Activated naive CD8-positive, alpha-beta T cell treated with anti-CD3 and anti-CD28 coated beads, Interleukin-2, amount 10 ng/mL, durations not matched to agents 7 days and 5 days (primary cell): Measurements from ENCODE around the gene AIRE. TPM values are rescaled to one million over a fixed set of nuclear protein-coding genes. Genes with fewer than 3 reads are reported as not detected.
"Not testable (repeated sequence)": the region's sequence is repeated elsewhere in the genome, so short reads cannot be mapped to it uniquely, and the experiment has no call there.

ENCODE experiments used
- ATAC-seq: fragments of 150-1000 bp; cut with Tn5 transposase; one replicate; pipeline ENCODE4 v1.10.0; 2021; ENCODE audit warnings: low read depth, moderate library complexity
- POLR2A ChIA-PET: fragments of 350-600 bp; sonication (Branson Sonifier 250); formaldehyde crosslinking; loops from one replicate; lab custom pipeline; 2021; ENCODE audit warnings: antibody characterized with exemption; lab: Charles Lee
- DNase-seq: peaks from one replicate; pipeline ENCODE4 v3.0.0; 2021
- H3K27ac Mint-ChIP-seq: one replicate; pipeline ENCODE4 v1.8.0; 2022; ENCODE audit warnings: mild to moderate bottlenecking, mixed read lengths
- H3K27me3 Mint-ChIP-seq: one replicate; pipeline ENCODE4 v1.8.0; 2022; ENCODE audit warnings: mild to moderate bottlenecking, moderate library complexity, mixed read lengths
- H3K36me3 Mint-ChIP-seq: one replicate; pipeline ENCODE4 v1.8.0; 2021; ENCODE audit warnings: mild to moderate bottlenecking, mixed read lengths
- H3K4me1 Mint-ChIP-seq: one replicate; pipeline ENCODE4 v1.8.0; 2021; ENCODE audit warnings: mixed read lengths
- H3K4me3 Mint-ChIP-seq: one replicate; pipeline ENCODE4 v1.8.0; 2022; ENCODE audit warnings: mild to moderate bottlenecking, moderate library complexity, mixed read lengths
- H3K9me3 Mint-ChIP-seq: one replicate; pipeline ENCODE4 v1.8.0; 2021; ENCODE audit warnings: mixed read lengths
- total RNA-seq, 2 experiments: library from RNA; stranded (reverse); gene quantifications; one replicate each; pipeline ENCODE4 v1.2.3, GENCODE V29; 2021

The AIRE gene
- total RNA-seq, 2 experiments from 2014 or later: not detected

GRCh38 chr21:44300262-44300959 is 14.7 kb downstream of the AIRE start:
- peak; percentile 41 for ATAC-seq
- POLR2A ChIA-PET: interaction anchor here (0.9 to 1.1 kb wide), 2 partner anchors 39 to 53 kb away, joined by 3 read pairs; partner anchors contain the start of genes CFAP410 and TRPM2
- H3K27me3 Mint-ChIP-seq: peaks cover 2% of the 10 kb centered on the region
- H3K4me3 Mint-ChIP-seq: peak overlapping the region; percentile 86
- peak overlapping the region; percentile 74 for H3K27ac Mint-ChIP-seq
- peaks cover 2% of the 10 kb centered on the region for H3K36me3 Mint-ChIP-seq
- peak; percentile 80 for DNase-seq
- H3K4me1 Mint-ChIP-seq: peaks cover 30% of the 10 kb centered on the region
- H3K9me3 Mint-ChIP-seq: no peaks in the 10 kb centered on the region

DNA sequence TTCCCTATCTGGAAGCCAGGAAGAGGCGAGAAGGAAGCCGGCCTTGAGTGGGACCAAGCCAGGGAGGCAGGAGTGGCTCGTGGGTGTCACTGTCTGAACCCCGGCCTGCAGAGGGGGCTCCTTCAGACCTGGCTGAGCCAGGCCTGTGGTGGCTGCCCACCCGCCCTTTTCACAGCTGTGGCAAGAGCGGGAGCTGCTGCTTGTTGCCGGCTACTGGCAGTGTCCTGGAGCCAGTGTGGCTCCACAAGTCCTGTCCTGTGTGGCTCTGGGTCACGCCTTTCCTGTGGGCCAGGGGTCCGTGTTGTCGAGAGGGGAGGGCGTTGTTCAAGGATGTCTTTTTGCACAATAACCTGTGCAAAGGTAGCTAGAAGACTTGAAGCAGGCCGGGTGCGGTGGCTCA is 15.5 kb downstream of the AIRE start:
- H3K36me3 Mint-ChIP-seq: peaks cover 2% of the 10 kb centered on the region
- DNase-seq: no peak
- peaks cover 2% of the 10 kb centered on the region for H3K27me3 Mint-ChIP-seq
- peak overlapping the region; percentile 86 for H3K4me3 Mint-ChIP-seq
- ATAC-seq: no peak
- POLR2A ChIA-PET: no interaction called here
- peak overlapping the region; percentile 74 for H3K27ac Mint-ChIP-seq
- no peaks in the 10 kb centered on the region for H3K9me3 Mint-ChIP-seq
- H3K4me1 Mint-ChIP-seq: peaks cover 30% of the 10 kb centered on the region

- ATAC-seq (no peak), DNase-seq (no peak)
- H3K27me3 Mint-ChIP-seq: peaks cover 2% of the 10 kb centered on the region
- H3K4me3 Mint-ChIP-seq: peak overlapping the region; percentile 86
- H3K27ac Mint-ChIP-seq: peak overlapping the region; percentile 45
- H3K9me3 Mint-ChIP-seq: no peaks in the 10 kb centered on the region
- H3K4me1 Mint-ChIP-seq: peaks cover 30% of the 10 kb centered on the region
- peaks cover 2% of the 10 kb centered on the region for H3K36me3 Mint-ChIP-seq
- POLR2A ChIA-PET: no interaction called here
These were observed 16.3 kb downstream of the AIRE start for GRCh38 chr21:44301961-44302406.

- not testable (repeated sequence) for H3K27ac Mint-ChIP-seq, H3K9me3 Mint-ChIP-seq, H3K36me3 Mint-ChIP-seq, H3K27me3 Mint-ChIP-seq, DNase-seq, ATAC-seq
- peak overlapping the region; percentile 86 for H3K4me3 Mint-ChIP-seq
- peaks cover 29% of the 10 kb centered on the region for H3K4me1 Mint-ChIP-seq
- POLR2A ChIA-PET: interaction anchor here (0.7 kb wide), 1 partner anchor 13 kb away, joined by 7 read pairs; no protein-coding TSS in a partner anchor
These were observed 17.1 kb downstream of the AIRE start for GRCh38 chr21:44302573-44303401.

- POLR2A ChIA-PET: interaction anchor here (1.3 kb wide), 1 partner anchor 36 kb away, joined by 5 read pairs; the partner anchor contains the start of gene CFAP410
- peak overlapping the region; percentile 80 for H3K27ac Mint-ChIP-seq
- peaks cover 7% of the 10 kb centered on the region for H3K36me3 Mint-ChIP-seq
- DNase-seq (no peak), ATAC-seq (no peak)
- no peaks in the 10 kb centered on the region for H3K9me3 Mint-ChIP-seq
- peaks cover 2% of the 10 kb centered on the region for H3K27me3 Mint-ChIP-seq
- peak overlapping the region; percentile 62 for H3K4me3 Mint-ChIP-seq
- H3K4me1 Mint-ChIP-seq: peaks cover 24% of the 10 kb centered on the region
These were observed 17.9 kb downstream of the AIRE start for GRCh38 chr21:44303490-44303981.

GRCh38 chr21:44304011-44304616 is 18.4 kb downstream of the AIRE start:
- Mint-ChIP-seq H3K9me3 (no peaks in the 10 kb centered on the region), H3K4me3 (no peak overlapping the region), H3K36me3 (peaks cover 7% of the 10 kb centered on the region), H3K27ac (no peak overlapping the region), H3K4me1 (peaks cover 22% of the 10 kb centered on the region), H3K27me3 (no peaks in the 10 kb centered on the region)
- no peak for DNase-seq
- POLR2A ChIA-PET: interaction anchor here (1.3 kb wide), 1 partner anchor 35 kb away, joined by 5 read pairs; the partner anchor contains the start of gene CFAP410
- no peak for ATAC-seq

- no peak for DNase-seq
- peaks cover 20% of the 10 kb centered on the region for H3K4me1 Mint-ChIP-seq
- H3K36me3 Mint-ChIP-seq: peaks cover 7% of the 10 kb centered on the region
- POLR2A ChIA-PET: no interaction called here
- H3K9me3 Mint-ChIP-seq: no peaks in the 10 kb centered on the region
- no peaks in the 10 kb centered on the region for H3K27me3 Mint-ChIP-seq
- ATAC-seq: no peak
- H3K27ac Mint-ChIP-seq: peak overlapping the region; percentile 38
- no peak overlapping the region for H3K4me3 Mint-ChIP-seq
These were observed 19.2 kb downstream of the AIRE start for GRCh38 chr21:44304877-44305293.

DNA sequence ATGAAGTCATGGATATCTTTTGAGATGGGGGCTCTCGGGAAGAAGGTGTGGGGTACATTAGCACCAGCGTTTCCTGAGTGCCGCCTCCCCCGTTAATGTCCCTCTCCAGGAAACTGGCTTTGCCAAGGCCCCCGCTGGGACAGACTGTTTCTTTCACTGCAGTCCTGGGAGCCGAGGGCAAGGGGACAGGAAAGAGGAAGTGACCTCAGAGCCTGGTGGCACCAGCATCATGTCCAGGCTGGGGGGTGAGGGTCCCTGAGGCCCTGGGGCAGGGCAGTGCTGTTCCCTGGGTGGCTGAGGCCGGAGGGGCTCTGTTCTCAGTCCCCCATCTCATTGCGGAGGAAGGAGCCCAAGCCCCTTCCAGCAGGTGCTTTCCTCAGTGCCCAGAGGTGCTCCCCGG is 20.0 kb downstream of the AIRE start:
- H3K27ac Mint-ChIP-seq: no peak overlapping the region
- H3K36me3 Mint-ChIP-seq: peaks cover 7% of the 10 kb centered on the region
- H3K27me3 Mint-ChIP-seq: no peaks in the 10 kb centered on the region
- no peaks in the 10 kb centered on the region for H3K9me3 Mint-ChIP-seq
- no peak overlapping the region for H3K4me3 Mint-ChIP-seq
- ATAC-seq: no peak
- POLR2A ChIA-PET: no interaction called here
- no peak for DNase-seq
- peaks cover 20% of the 10 kb centered on the region for H3K4me1 Mint-ChIP-seq

- peaks cover 16% of the 10 kb centered on the region for H3K4me1 Mint-ChIP-seq
These were observed 21.4 kb downstream of the AIRE start for GRCh38 chr21:44306936-44307704.

DNA sequence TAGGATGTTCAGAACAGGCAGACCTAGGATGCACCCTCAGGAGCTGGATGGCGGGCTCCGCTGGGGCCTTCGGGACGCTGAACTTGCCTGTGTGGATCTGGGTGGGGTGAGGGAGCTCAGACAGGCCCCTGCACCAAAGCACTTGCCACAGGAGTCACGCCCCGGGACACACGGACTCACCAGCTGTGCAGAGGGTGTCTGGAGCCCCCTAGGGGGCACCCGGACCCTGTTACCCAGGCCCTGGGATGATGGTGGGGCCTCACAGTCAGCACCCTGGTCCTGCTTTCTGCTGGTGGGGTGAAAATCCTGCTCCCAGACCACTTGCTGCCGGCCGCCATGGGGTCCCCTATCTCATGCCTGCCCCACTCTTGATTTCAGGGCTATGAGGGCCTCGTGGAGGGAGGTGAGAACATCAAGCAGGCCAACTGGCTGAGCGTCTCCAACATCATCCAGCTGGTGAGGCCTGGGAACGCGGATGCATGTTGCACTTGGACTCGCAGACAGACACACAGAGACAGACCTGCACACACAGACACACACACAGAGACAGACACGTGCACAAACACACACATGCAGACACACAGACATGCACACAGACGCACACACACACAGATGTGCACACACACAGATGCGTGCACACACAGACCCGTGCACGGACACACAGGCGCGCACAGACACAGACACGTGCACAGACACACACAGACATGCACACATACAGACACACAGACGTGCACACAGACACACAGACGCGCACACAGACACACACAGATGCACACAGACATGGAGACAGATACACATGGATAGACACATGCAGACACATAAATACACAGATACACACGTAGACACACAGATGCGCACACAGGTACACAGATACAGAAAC is 25.2 kb downstream of the AIRE start:
- no peak for ATAC-seq
- Mint-ChIP-seq H3K4me3 (no peak overlapping the region), H3K4me1 (no peaks in the 10 kb centered on the region), H3K27me3 (no peaks in the 10 kb centered on the region), H3K27ac (no peak overlapping the region), H3K9me3 (no peaks in the 10 kb centered on the region), H3K36me3 (peaks cover 10% of the 10 kb centered on the region)
- no peak for DNase-seq
- POLR2A ChIA-PET: no interaction called here

More at GRCh38 chr21:44306936-44307704, 21.4 kb downstream of the AIRE start:
- POLR2A ChIA-PET: no interaction called here
- ATAC-seq (no peak), DNase-seq (no peak)
- Mint-ChIP-seq H3K9me3 (no peaks in the 10 kb centered on the region), H3K36me3 (peaks cover 12% of the 10 kb centered on the region), H3K27me3 (no peaks in the 10 kb centered on the region), H3K27ac (no peak overlapping the region), H3K4me3 (no peak overlapping the region)

GRCh38 chr21:44312089-44312488 is 26.4 kb downstream of the AIRE start:
- Mint-ChIP-seq H3K36me3 (peaks cover 10% of the 10 kb centered on the region), H3K9me3 (no peaks in the 10 kb centered on the region), H3K4me1 (no peaks in the 10 kb centered on the region), H3K27ac (no peak overlapping the region), H3K27me3 (no peaks in the 10 kb centered on the region), H3K4me3 (no peak overlapping the region)
- ATAC-seq (no peak), DNase-seq (no peak)
- POLR2A ChIA-PET: no interaction called here

DNA sequence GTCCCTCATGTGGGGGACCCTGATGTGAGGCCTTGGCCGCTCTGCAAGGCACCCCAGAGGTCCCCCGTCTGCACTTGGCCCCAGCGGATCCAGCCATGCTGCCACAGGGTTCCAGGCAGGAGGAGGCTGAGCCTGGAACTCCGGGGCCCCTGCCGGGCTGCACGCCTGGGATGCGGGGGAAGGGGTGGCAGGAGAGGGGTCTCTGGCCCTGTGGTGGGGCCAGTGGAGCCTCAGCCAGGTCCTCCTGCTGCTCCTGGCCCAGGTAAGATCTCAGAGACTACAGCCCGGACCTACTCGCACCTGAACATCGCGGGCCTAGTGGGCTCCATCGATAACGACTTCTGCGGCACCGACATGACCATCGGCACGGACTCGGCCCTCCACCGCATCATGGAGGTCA is 27.0 kb downstream of the AIRE start:
- ATAC-seq (no peak), DNase-seq (no peak)
- Mint-ChIP-seq H3K27ac (no peak overlapping the region), H3K4me1 (no peaks in the 10 kb centered on the region), H3K36me3 (peaks cover 10% of the 10 kb centered on the region), H3K27me3 (no peaks in the 10 kb centered on the region), H3K4me3 (no peak overlapping the region), H3K9me3 (no peaks in the 10 kb centered on the region)
- POLR2A ChIA-PET: no interaction called here
